Measurements from ENCODE around the gene CLTA. TPM values are rescaled to one million over a fixed set of nuclear protein-coding genes. Genes with fewer than 3 reads are reported as not detected.

The CLTA gene
- total and polyA plus RNA-seq, 2 donors (not counting 1 experiment from before 2014, with no cell fraction given), result 32.3 to 71.0 TPM

DNA sequence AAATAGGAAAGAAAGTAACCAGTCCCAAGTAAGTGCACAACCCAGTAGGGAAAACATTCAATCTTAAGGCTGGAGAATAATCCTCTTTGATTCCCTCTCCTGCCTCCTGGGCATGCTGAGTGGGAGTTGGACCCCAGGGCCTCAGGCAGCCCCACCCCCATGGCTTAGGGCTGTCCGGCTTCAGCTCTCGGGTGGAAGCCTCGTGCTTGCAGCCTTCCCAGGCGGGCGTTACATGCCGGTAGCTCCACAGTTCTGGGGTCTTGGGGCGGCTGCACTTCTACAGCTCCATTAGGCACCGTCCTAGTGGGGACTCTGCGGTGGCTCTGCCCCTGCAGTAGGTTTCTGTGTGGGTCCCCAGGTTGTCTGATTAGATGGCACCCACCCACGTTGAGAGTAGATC is 44.1 kb upstream of the CLTA start:
- H4K20me1 ChIP-seq (ENCODE audit: control insufficient read depth, insufficient read depth, low read length, poor library complexity, severe bottlenecking), result peaks cover 6% of the 10 kb centered on the region
- no peaks in the 10 kb centered on the region for H3K27me3 Mint-ChIP-seq
- no peaks in the 10 kb centered on the region for H3K27me3 ChIP-seq (replicated peaks in 1 of 4; ENCODE audit: control extremely low read depth in 1 of 4, control insufficient read depth in 3 of 4, insufficient read depth in 4 of 4, low read length in 3 of 4)
- H3K4me2 ChIP-seq (replicated peaks; ENCODE audit: low read depth, low read length, poor library complexity, severe bottlenecking), result no peak overlapping the region
- H3K36me3 ChIP-seq (replicated peaks in 1 of 2; ENCODE audit: control extremely low read depth in 1 of 2, control insufficient read depth in 1 of 2, extremely low read depth in 1 of 2, insufficient read depth in 2 of 2, low read length in 1 of 2), result peaks cover 0 to 5% of the 10 kb centered on the region in 2 experiments
- no peak overlapping the region for H3K27ac ChIP-seq (ENCODE audit: low read length in 2 of 2)
- peaks cover 63% of the 10 kb centered on the region for H3K79me2 ChIP-seq (ENCODE audit: control insufficient read depth, insufficient read depth, low read length)
- no peak for ATAC-seq (ENCODE audit: low read depth)
- no peak overlapping the region for H3K4me3 ChIP-seq (ENCODE audit: control extremely low read depth in 1 of 5, extremely low read depth in 1 of 5, insufficient read depth in 1 of 5, low read depth in 2 of 5, low read length in 4 of 5)
- H3K4me1 Mint-ChIP-seq, result peaks cover 81% of the 10 kb centered on the region
- H3K9me3 ChIP-seq (ENCODE audit: control extremely low read depth in 1 of 3, control insufficient read depth in 2 of 3, insufficient read depth in 1 of 3, low read length in 2 of 3), result peaks cover 0 to 9% (median 5%) of the 10 kb centered on the region in 3 donors
- CTCF ChIA-PET, result interaction anchor here (1.0 kb wide), 1 partner anchor 13 kb away, joined by 3 read pairs; no protein-coding TSS in a partner anchor
- no peak overlapping the region for H2AFZ ChIP-seq (ENCODE audit: insufficient read depth, low read depth, low read length, poor library complexity, severe bottlenecking)
- H3K27ac Mint-ChIP-seq, result peak overlapping the region; percentile 23
- no peak for TF ChIP-seq EZH2 (IDR thresholded peaks at IDR 0.05; ENCODE audit: borderline replicate concordance, insufficient read depth, low read depth, low read length, poor library complexity, severe bottlenecking)
- TF ChIP-seq, protein P1, sequence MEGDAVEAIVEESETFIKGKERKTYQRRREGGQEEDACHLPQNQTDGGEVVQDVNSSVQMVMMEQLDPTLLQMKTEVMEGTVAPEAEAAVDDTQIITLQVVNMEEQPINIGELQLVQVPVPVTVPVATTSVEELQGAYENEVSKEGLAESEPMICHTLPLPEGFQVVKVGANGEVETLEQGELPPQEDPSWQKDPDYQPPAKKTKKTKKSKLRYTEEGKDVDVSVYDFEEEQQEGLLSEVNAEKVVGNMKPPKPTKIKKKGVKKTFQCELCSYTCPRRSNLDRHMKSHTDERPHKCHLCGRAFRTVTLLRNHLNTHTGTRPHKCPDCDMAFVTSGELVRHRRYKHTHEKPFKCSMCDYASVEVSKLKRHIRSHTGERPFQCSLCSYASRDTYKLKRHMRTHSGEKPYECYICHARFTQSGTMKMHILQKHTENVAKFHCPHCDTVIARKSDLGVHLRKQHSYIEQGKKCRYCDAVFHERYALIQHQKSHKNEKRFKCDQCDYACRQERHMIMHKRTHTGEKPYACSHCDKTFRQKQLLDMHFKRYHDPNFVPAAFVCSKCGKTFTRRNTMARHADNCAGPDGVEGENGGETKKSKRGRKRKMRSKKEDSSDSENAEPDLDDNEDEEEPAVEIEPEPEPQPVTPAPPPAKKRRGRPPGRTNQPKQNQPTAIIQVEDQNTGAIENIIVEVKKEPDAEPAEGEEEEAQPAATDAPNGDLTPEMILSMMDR (IDR thresholded peaks at IDR 0.05), result no peak
- H3K9me3 Mint-ChIP-seq (ENCODE audit: insufficient read depth), result no peaks in the 10 kb centered on the region
- DNase-seq, result no peak
- intact Hi-C loops (cut with micrococcal nuclease), result no loop called here
- no peak overlapping the region for H3K4me3 Mint-ChIP-seq
- no peak overlapping the region for H3K9ac ChIP-seq (ENCODE audit: low read length)
- peaks cover 51 to 82% of the 10 kb centered on the region in 2 donors for H3K4me1 ChIP-seq (ENCODE audit: control insufficient read depth in 2 of 2, insufficient read depth in 2 of 2, low read length in 2 of 2)
- WGBS (ENCODE audit: insufficient coverage), result 97% methylated on average over 8 of the region's 10 CpGs
- POLR2A ChIA-PET, result no interaction called here

DNA sequence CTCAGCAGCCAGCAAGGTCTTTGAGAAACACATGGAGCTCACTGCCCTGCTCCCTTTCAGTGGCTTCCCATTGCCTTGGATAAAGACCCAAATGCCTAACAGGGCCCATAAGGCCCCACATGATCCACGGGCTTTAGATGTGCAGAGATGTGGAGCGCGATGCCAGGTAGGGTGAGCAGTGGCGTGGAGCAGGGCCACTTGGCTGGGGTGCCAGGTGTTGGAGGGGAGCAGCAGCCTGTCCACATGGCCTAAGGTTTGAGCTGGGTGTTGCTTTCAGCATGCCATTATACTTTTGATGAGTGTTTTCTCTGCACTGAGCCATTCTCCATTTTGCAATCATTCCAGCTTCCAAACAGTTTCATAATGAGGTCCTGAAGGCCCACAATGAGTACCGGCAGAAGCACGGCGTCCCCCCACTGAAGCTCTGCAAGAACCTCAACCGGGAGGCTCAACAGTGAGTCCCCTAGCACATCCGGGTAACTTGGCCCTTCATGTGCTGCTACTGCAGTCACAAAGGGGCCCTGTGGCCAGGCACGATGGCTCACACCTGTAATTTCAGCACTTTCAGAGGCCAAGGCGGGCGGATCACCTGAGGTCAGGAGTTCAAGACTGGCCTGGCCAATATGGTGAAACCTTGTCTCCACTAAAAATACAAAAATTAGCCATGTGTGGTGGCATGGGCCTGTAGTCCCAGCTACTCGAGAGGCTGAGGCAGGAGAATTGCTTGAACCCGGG is 43.1 kb upstream of the CLTA start:
- ChIA-PET POLR2A (interaction anchor here (0.9 kb wide), 1 partner anchor 11 kb away, joined by 3 read pairs; the partner anchor contains the start of gene GLIPR2), CTCF (interaction anchor here (1.0 to 5.9 kb wide), 4 partner anchors 14 to 58 kb away, joined by 3 to 54 read pairs (median 10); partner anchors contain the start of gene CCIN)
- Histone ChIP-seq H3K27me3 (replicated peaks in 1 of 4; ENCODE audit: control extremely low read depth in 1 of 4, control insufficient read depth in 3 of 4, insufficient read depth in 4 of 4, low read length in 3 of 4) (no peaks in the 10 kb centered on the region), H3K4me3 (ENCODE audit: control extremely low read depth in 1 of 5, extremely low read depth in 1 of 5, insufficient read depth in 1 of 5, low read depth in 2 of 5, low read length in 4 of 5) (no peak overlapping the region), H3K4me2 (replicated peaks; ENCODE audit: low read depth, low read length, poor library complexity, severe bottlenecking) (no peak overlapping the region), H4K20me1 (ENCODE audit: control insufficient read depth, insufficient read depth, low read length, poor library complexity, severe bottlenecking) (no peaks in the 10 kb centered on the region), H2AFZ (ENCODE audit: insufficient read depth, low read depth, low read length, poor library complexity, severe bottlenecking) (no peak overlapping the region), H3K4me1 (ENCODE audit: control insufficient read depth in 2 of 2, insufficient read depth in 2 of 2, low read length in 2 of 2) (peaks cover 51 to 82% of the 10 kb centered on the region in 2 donors), H3K79me2 (ENCODE audit: control insufficient read depth, insufficient read depth, low read length) (peaks cover 54% of the 10 kb centered on the region), H3K27ac (ENCODE audit: low read length in 2 of 2) (no peak overlapping the region), H3K36me3 (replicated peaks in 1 of 2; ENCODE audit: control extremely low read depth in 1 of 2, control insufficient read depth in 1 of 2, extremely low read depth in 1 of 2, insufficient read depth in 2 of 2, low read length in 1 of 2) (peaks cover 0 to 5% of the 10 kb centered on the region in 2 experiments), H3K9ac (ENCODE audit: low read length) (no peak overlapping the region), H3K9me3 (ENCODE audit: control extremely low read depth in 1 of 3, control insufficient read depth in 2 of 3, insufficient read depth in 1 of 3, low read length in 2 of 3) (peaks cover 0 to 9% (median 5%) of the 10 kb centered on the region in 3 donors)
- H3K27me3 Mint-ChIP-seq, result no peaks in the 10 kb centered on the region
- intact Hi-C loops (cut with micrococcal nuclease), result no loop called here
- no peak for ATAC-seq (ENCODE audit: low read depth)
- H3K27ac Mint-ChIP-seq, result peak overlapping the region; percentile 56
- no peak for DNase-seq
- H3K4me3 Mint-ChIP-seq, result no peak overlapping the region
- peaks cover 79% of the 10 kb centered on the region for H3K4me1 Mint-ChIP-seq
- 95% methylated on average over 14 of the region's 14 CpGs for WGBS (ENCODE audit: insufficient coverage)
- TF ChIP-seq EZH2 (IDR thresholded peaks at IDR 0.05; ENCODE audit: borderline replicate concordance, insufficient read depth, low read depth, low read length, poor library complexity, severe bottlenecking), result no peak
- TF ChIP-seq, protein P1 (IDR thresholded peaks at IDR 0.05), result no peak
- H3K9me3 Mint-ChIP-seq (ENCODE audit: insufficient read depth), result no peaks in the 10 kb centered on the region

Data from B cell (primary cell).